Fibroblast of lung (primary cell): ENCODE results near the gene SLIT3. TPM values are rescaled to one million over a fixed set of nuclear protein-coding genes. Genes with fewer than 3 reads are reported as not detected.
A peak's percentile ranks its signal among the peaks of the same experiment; 100 is the strongest.

ENCODE experiments used
- DNase-seq, 2 donors: peaks; one replicate each; pipeline versions ENCODE4 v3.0.0 to v3.0.0-alpha.2; 2010; ENCODE audit warnings: low read depth in 2 of 2
- H2AFZ ChIP-seq: 2 replicates; pipeline ENCODE4 v1.5.1; 2012; ENCODE audit warnings: low read length, control low read depth, inconsistent platforms
- H3K27ac ChIP-seq: 2 replicates; pipeline ENCODE4 v1.5.1; 2011; ENCODE audit warnings: low read length, control low read depth; ENCODE audit not compliant: insufficient read depth
- H3K27me3 ChIP-seq: 2 replicates; pipeline ENCODE4 v1.5.1; 2011; ENCODE audit warnings: mild to moderate bottlenecking, low read length; ENCODE audit not compliant: control insufficient read depth, insufficient read depth
- H3K36me3 ChIP-seq: 2 replicates; pipeline ENCODE4 v1.5.1; 2011; ENCODE audit warnings: low read length; ENCODE audit not compliant: control insufficient read depth, insufficient read depth
- H3K4me1 ChIP-seq: 2 replicates; pipeline ENCODE4 v1.5.1; 2011; ENCODE audit warnings: low read length; ENCODE audit not compliant: control insufficient read depth, insufficient read depth; ENCODE audit errors: extremely low read depth
- H3K4me2 ChIP-seq: 2 replicates; pipeline ENCODE4 v1.5.1; 2011; ENCODE audit warnings: low read length, control low read depth; ENCODE audit not compliant: insufficient read depth; ENCODE audit errors: extremely low read depth
- H3K4me3 ChIP-seq, 4 experiments: fragments of 200-600 bp in 1 of 4; sonication (generic) in 1 of 4; replicated peaks in 1 of 4; 2 replicates each; pipeline ENCODE4 v1.5.1; 2011 to 2016; ENCODE audit warnings: low read length in 4 of 4, low read depth in 3 of 4, mild to moderate bottlenecking in 3 of 4, control low read depth in 2 of 4, inconsistent platforms in 1 of 4, mixed read lengths in 1 of 4; ENCODE audit not compliant: insufficient read depth in 1 of 4; ENCODE audit errors: control extremely low read depth in 1 of 4
- H3K79me2 ChIP-seq: 2 replicates; pipeline ENCODE4 v1.5.1; 2012; ENCODE audit warnings: mild to moderate bottlenecking, low read length, inconsistent platforms; ENCODE audit not compliant: control insufficient read depth, insufficient read depth
- H3K9ac ChIP-seq: 2 replicates; pipeline ENCODE4 v1.5.1; 2011; ENCODE audit warnings: mild to moderate bottlenecking, low read length, control low read depth; ENCODE audit not compliant: insufficient read depth
- H3K9me3 ChIP-seq: 2 replicates; pipeline ENCODE4 v1.5.1; 2012; ENCODE audit warnings: low read depth, low read length; ENCODE audit not compliant: control insufficient read depth, insufficient read depth
- H4K20me1 ChIP-seq: 2 replicates; pipeline ENCODE4 v1.5.1; 2011; ENCODE audit warnings: low read length; ENCODE audit not compliant: control insufficient read depth, insufficient read depth; ENCODE audit errors: extremely low read depth
- EZH2 ChIP-seq: IDR thresholded peaks from 2 replicates; pipeline ENCODE4 v1.5.1; 2012; ENCODE audit warnings: low read length, control low read depth, mild to moderate bottlenecking; ENCODE audit errors: missing control alignments
- polyA plus RNA-seq, 2 donors: library from polyadenylated mRNA; depleted of rRNA in 1 of 2; stranded (reverse) in 1 of 2; unstranded in 1 of 2; fragments of >200 nt; gene quantifications; 2 replicates each; pipeline ENCODE4 v1.2.1, GENCODE V29; 2011 to 2012; ENCODE audit warnings: missing spikeins in 1 of 2
- total RNA-seq: library from RNA; depleted of rRNA; stranded (reverse); fragments of >200 nt; gene quantifications from 2 replicates; pipeline ENCODE4 v1.2.1, GENCODE V29; 2014
- TF ChIP-seq, protein P1 (sequence below), 2 donors: IDR thresholded peaks in 1 of 2; conservative IDR thresholded peaks in 1 of 2; 1 replicate in 1 of 2; 2 replicates in 1 of 2; pipeline ENCODE4 v1.5.1; 2011 to 2012; ENCODE audit warnings: low read length in 2 of 2, control low read depth in 1 of 2, inconsistent platforms in 1 of 2, low read depth in 1 of 2, mild to moderate bottlenecking in 1 of 2

SLIT3 gene
- total and polyA plus RNA-seq, 2 donors (not counting 1 experiment from before 2014, with no cell fraction given), result 1.6 to 4.6 TPM

- Histone ChIP-seq H3K36me3 (no peaks in the 10 kb centered on the region), H3K4me1 (peaks cover 4% of the 10 kb centered on the region), H3K9me3 (no peaks in the 10 kb centered on the region), H3K4me2 (peak overlapping the region; percentile 7), H3K9ac (no peak overlapping the region), H4K20me1 (no peaks in the 10 kb centered on the region), H3K27me3 (peaks cover 17% of the 10 kb centered on the region), H3K79me2 (no peaks in the 10 kb centered on the region), H2AFZ (no peak overlapping the region), H3K27ac (no peak overlapping the region), H3K4me3 (no peak overlapping the region)
- no peak for TF ChIP-seq EZH2
- TF ChIP-seq, protein P1, sequence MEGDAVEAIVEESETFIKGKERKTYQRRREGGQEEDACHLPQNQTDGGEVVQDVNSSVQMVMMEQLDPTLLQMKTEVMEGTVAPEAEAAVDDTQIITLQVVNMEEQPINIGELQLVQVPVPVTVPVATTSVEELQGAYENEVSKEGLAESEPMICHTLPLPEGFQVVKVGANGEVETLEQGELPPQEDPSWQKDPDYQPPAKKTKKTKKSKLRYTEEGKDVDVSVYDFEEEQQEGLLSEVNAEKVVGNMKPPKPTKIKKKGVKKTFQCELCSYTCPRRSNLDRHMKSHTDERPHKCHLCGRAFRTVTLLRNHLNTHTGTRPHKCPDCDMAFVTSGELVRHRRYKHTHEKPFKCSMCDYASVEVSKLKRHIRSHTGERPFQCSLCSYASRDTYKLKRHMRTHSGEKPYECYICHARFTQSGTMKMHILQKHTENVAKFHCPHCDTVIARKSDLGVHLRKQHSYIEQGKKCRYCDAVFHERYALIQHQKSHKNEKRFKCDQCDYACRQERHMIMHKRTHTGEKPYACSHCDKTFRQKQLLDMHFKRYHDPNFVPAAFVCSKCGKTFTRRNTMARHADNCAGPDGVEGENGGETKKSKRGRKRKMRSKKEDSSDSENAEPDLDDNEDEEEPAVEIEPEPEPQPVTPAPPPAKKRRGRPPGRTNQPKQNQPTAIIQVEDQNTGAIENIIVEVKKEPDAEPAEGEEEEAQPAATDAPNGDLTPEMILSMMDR (conservative IDR thresholded peaks at IDR 0.05 in 1 of 2, IDR thresholded peaks at IDR 0.05 in 1 of 2; ENCODE audit: low read depth in 1 of 2, low read length in 2 of 2), result peak; percentile 95 to 98
- DNase-seq, result peak; percentile 70 to 85
Measured at GRCh38 chr5:169302491-169303118, 1.7 kb upstream of the SLIT3 start.

DNA sequence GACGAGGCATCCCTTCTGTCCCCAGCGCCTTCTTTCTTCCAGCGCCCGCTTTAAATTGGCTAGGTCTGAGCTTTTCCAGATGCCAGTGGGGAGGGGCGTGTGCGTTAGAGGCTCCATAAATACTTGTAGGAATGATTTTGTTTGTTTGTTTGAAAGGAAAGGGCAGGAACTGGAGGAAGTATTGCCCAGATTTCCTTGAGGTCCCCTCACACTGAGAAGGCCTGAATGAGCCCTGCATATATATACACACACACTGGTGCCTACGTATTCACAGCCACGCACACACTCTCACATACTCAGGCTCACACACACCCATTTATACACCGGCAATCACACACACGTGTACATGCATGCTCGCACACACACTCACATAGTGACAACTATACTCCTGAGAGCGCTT is 1.0 kb upstream of the SLIT3 start:
- no peaks in the 10 kb centered on the region for H4K20me1 ChIP-seq
- H3K79me2 ChIP-seq, result no peaks in the 10 kb centered on the region
- no peak overlapping the region for H3K9ac ChIP-seq
- TF ChIP-seq EZH2, result no peak
- TF ChIP-seq, protein P1 (conservative IDR thresholded peaks at IDR 0.05 in 1 of 2, IDR thresholded peaks at IDR 0.05 in 1 of 2; ENCODE audit: low read depth in 1 of 2, low read length in 2 of 2), result no peak
- no peaks in the 10 kb centered on the region for H3K36me3 ChIP-seq
- peaks cover 4% of the 10 kb centered on the region for H3K4me1 ChIP-seq
- H3K4me3 ChIP-seq, result no peak overlapping the region
- H3K4me2 ChIP-seq, result no peak overlapping the region
- peaks cover 17% of the 10 kb centered on the region for H3K27me3 ChIP-seq
- DNase-seq, result no peak
- H3K27ac ChIP-seq, result no peak overlapping the region
- no peak overlapping the region for H2AFZ ChIP-seq
- H3K9me3 ChIP-seq, result no peaks in the 10 kb centered on the region

DNA sequence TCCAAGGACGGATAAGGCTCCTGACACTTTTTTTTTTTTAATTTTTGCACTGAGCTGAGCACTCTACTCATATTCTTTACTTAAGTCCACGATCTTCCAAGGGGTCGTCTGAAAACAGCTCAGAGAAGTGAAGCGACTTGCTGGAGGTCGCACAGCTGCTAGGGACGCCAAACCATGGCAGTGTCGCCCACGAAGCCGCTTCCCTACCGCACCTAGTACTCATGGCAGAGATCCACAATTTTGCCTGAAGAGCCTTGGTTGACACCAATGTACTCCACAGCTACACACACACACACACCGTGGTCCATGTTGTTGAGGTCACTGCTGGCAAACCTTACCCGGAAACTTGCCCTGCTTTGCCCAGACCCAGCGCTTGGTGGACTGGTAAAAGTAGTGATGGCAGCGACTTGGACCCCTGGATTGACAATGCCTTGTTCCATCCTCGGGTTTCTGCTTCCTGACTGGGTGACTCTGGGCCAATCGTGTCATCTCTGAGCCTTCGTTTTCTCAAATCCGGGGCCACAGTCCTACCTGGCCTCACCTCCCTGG is 521 bp upstream of the SLIT3 start:
- H4K20me1 ChIP-seq, result no peaks in the 10 kb centered on the region
- H3K36me3 ChIP-seq, result no peaks in the 10 kb centered on the region
- H2AFZ ChIP-seq, result no peak overlapping the region
- H3K9ac ChIP-seq, result no peak overlapping the region
- TF ChIP-seq, protein P1 (conservative IDR thresholded peaks at IDR 0.05 in 1 of 2, IDR thresholded peaks at IDR 0.05 in 1 of 2; ENCODE audit: low read depth in 1 of 2, low read length in 2 of 2), result no peak
- no peak for TF ChIP-seq EZH2
- no peaks in the 10 kb centered on the region for H3K9me3 ChIP-seq
- H3K79me2 ChIP-seq, result no peaks in the 10 kb centered on the region
- H3K4me3 ChIP-seq, result peak overlapping the region; percentile 17 to 59 (median 34)
- no peak overlapping the region for H3K27ac ChIP-seq
- DNase-seq, result peak in 1 of 2 donors; percentile 23
- peak overlapping the region; percentile 66 for H3K4me2 ChIP-seq
- peaks cover 5% of the 10 kb centered on the region for H3K4me1 ChIP-seq
- peaks cover 17% of the 10 kb centered on the region for H3K27me3 ChIP-seq
